ENCODE results near the gene CASP9.
"Not testable (repeated sequence)": the region's sequence is repeated elsewhere in the genome, so short reads cannot be mapped to it uniquely, and the experiment has no call there.

CASP9 gene

DNA sequence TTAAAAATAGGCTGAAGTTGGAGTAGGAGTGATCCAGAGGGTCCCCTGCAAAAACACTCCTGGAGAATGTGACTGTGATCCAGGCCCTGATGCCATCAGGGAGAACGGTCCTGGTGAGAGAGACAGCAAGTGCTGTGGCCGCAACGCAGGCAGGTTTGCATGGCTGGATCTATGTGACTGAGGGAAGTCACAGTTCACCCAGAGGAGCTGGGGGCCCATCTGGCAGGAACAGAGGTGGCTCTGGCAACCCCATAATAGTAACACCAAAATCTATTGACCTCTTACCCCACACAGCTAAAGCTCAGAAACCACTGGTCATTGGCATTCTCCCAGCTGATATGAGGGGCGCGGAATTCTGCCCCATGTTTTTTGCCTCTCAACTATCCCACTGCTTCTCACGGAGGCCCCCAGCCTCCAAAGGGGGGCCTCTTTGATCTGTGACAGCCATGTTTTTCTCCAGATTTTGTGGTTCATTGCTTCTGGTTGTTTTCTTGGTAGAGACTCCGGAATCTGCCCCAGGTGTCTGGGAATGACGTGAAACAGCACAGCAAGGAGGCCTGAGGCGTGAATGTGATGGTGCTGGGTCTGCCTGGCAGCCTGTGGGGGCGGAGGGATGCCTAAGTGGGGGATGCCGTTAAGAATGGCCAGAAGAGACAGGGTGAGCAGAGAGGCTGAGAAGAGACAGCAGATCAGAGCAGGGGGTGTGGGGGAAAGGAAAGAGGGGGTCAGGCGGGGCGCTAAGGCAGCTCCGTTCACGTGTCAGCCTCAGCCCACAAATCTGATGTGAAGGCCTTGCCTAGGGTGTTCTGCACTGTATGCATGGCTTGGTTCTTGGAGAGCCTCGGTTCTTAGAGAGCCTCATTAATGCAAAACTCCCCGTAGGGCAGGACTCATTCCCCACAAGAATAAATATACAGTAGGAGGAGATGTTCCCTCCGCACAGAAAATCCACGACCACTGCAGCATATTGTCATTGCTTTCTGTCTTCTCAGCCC lies 23.5 kb downstream of the CASP9 start:
- TF ChIP-seq, protein P1, sequence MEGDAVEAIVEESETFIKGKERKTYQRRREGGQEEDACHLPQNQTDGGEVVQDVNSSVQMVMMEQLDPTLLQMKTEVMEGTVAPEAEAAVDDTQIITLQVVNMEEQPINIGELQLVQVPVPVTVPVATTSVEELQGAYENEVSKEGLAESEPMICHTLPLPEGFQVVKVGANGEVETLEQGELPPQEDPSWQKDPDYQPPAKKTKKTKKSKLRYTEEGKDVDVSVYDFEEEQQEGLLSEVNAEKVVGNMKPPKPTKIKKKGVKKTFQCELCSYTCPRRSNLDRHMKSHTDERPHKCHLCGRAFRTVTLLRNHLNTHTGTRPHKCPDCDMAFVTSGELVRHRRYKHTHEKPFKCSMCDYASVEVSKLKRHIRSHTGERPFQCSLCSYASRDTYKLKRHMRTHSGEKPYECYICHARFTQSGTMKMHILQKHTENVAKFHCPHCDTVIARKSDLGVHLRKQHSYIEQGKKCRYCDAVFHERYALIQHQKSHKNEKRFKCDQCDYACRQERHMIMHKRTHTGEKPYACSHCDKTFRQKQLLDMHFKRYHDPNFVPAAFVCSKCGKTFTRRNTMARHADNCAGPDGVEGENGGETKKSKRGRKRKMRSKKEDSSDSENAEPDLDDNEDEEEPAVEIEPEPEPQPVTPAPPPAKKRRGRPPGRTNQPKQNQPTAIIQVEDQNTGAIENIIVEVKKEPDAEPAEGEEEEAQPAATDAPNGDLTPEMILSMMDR (conservative IDR thresholded peaks at IDR 0.05; ENCODE audit: low read depth, low read length): no peak
- DNase-seq (ENCODE audit: low read depth): no peak
- no peak overlapping the region for H3K4me3 ChIP-seq (ENCODE audit: low read length)

DNA sequence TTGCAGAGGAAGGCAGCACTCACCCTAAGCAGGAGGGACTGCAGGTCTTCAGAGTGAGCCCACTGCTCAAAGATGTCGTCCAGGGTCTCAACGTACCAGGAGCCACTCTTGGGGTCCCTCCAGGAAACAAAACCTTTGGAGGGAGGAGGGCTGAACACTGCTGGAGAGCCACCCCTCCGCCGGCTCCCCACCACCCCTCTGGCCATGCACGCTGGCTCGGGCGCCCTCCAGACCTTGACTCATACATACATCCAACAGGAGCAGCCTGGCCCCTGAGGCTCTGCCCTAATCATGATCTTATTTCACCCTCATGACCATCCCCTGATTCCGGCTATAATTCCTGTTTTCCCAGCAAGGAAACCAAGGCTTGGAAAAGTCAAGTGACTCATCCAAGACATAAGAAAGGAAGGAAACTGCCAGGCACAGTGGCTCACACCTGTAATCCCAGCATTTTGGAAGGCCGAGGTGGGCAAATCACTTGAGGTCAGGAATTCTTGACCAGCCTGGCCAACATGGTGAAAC lies 30.1 kb downstream of the CASP9 start:
- no peak overlapping the region for H3K4me3 ChIP-seq (ENCODE audit: low read length)

DNA sequence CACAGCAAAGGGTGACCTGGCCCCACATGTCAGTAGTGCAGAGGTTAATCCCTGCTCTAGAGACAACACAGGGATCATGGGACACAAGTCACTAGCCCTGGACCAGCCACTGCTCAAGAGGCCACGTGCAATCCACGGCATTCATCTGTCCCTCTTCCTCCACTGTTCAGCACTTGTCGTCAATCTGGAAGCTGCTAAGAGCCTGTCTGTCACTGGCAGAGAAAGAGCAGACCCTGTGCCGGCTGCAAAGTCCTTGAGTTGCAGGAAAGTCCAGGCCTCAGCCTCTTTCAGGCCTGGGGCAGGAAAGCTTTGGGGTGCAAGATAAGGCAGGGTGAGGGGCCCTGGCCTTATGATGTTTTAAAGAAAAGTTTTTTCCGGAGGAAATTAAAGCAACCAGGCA lies 31.4 kb downstream of the CASP9 start:
- no peak overlapping the region for H3K4me3 ChIP-seq (ENCODE audit: low read length)
- TF ChIP-seq, protein P1 (conservative IDR thresholded peaks at IDR 0.05; ENCODE audit: low read depth, low read length): no peak
- DNase-seq (ENCODE audit: low read depth): no peak

More for the DNA sequence above, 30.1 kb downstream of the CASP9 start:
- TF ChIP-seq, protein P1 (conservative IDR thresholded peaks at IDR 0.05; ENCODE audit: low read depth, low read length): no peak
- DNase-seq (ENCODE audit: low read depth): no peak

DNA sequence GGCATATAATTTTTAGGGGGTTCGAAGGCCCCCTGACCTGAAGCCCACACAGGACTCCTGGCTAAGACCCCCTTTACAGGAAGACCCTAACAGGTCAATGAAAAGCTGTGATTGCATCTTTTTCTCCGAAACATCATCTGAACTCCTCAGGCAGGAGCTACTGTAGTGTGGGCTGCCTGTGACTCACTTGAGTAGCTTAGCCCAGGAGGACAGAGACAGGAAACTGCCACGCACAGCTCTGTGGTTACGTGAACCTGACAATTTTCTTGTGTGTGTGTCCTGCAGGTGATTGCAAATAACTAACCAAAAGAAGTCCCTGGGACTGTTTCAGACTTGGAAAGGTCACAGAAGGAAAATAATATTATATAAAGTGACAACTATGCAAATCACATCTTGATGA lies 33.0 kb downstream of the CASP9 start:
- DNase-seq (ENCODE audit: low read depth); H3K4me3 ChIP-seq (ENCODE audit: low read length): not testable (repeated sequence)

DNA sequence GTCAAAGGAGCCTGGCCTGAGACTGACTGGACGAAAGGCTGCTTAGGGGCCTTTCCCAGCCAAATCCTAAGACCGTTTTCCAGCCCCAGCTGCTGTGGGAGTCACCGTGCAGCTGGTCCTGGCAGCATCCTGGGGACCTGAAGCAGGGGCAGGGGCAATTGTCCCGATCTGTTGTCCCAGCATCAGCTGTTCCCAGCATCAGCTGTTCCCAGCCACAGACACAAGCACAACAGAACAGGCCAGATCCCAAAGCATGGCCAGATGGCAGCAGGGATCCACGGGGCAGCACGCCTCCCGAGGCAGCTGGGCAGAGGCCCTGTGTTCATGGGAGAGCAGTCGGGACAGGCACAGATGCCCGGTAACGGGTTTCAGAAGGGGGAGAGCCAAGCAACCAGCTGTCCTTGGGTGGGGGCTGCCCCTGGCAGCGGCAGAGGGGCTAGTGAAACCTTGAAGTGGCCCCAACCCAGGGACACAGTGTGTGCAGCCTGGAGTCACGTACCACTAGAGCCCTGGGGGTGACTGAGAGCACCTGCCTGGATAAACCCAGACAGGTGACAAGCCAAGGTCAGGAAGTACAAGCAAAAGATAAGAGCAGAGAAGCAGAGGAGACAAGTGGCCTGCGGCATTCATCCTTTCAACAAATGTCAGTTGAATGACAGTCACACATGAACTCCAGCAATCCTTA lies 34.8 kb downstream of the CASP9 start:
- TF ChIP-seq, protein P1 (conservative IDR thresholded peaks at IDR 0.05; ENCODE audit: low read depth, low read length): no peak

DNA sequence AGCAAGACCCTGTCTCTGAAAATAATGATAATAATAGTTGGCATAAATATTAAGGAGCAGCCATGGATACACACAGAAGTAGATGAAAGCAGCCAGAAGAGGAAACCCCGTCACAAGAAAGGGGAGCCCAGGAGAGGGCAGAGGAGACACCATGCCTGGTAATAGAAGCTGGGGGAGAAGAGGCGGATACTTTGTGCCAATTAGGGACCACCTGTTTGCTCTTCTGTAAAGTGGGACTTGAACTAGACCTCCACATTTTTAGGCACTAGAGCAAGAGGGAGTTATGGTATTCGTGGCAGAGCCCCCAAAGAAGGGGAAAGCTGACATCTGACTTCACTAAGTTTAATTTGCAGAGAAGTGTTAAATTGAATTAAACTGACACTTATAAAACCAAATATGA lies 35.6 kb downstream of the CASP9 start:
- DNase-seq (ENCODE audit: low read depth): no peak
- TF ChIP-seq, protein P1 (conservative IDR thresholded peaks at IDR 0.05; ENCODE audit: low read depth, low read length): no peak

More for the DNA sequence above, 34.8 kb downstream of the CASP9 start:
- H3K4me3 ChIP-seq (ENCODE audit: low read length): no peak overlapping the region
- DNase-seq (ENCODE audit: low read depth): no peak

DNA sequence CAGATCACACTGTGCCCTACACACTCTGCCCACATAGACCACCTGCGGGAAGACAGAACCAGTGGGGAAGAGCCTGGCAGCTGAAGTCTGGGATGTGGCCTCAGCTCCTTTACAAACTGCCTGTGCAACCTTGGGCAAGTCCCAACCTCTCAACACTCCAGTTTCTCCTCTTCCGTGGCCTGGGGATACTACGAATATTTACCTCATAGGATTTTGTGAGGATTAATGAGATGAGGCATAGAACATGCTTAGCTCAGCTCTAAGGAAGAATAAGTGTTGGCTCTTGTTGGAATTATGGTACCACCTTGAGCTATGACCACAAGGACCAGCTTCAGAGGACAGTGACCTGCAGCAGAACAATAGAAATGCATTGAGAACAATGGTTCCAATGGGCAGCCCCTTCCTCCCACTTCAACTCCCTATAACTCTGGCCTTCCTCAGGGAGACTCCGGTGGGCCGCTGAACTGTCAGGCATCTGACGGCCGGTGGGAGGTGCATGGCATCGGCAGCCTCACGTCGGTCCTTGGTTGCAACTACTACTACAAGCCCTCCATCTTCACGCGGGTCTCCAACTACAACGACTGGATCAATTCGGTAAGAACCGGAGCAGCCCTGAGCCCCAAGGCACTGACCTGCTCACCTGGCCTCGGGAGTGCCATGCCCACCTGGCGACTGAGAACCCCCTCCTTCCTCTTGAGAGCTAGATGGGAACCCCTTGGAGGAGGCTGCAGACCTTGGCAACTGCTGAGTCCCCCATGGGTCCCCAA lies 37.0 kb downstream of the CASP9 start:
- not testable (repeated sequence) for H3K4me3 ChIP-seq (ENCODE audit: low read length); DNase-seq (ENCODE audit: low read depth)

More for the DNA sequence above, 35.6 kb downstream of the CASP9 start:
- no peak overlapping the region for H3K4me3 ChIP-seq (ENCODE audit: low read length)

All from retinal pigment epithelial cell (primary cell).